ENCODE results near the gene SCCPDH.
"Not testable (repeated sequence)": the region's sequence is repeated elsewhere in the genome, so short reads cannot be mapped to it uniquely, and the experiment has no call there.

SCCPDH gene

GRCh38 chr1:246724016-246724730 lies at the start of gene SCCPDH:
Gene SCCPDH (plus strand): TSS chr1:246724409. CDS start chr1:246724423, 14 bp downstream.
- peak; percentile 32 to 43 for DNase-seq (ENCODE audit: low read depth in 2 of 2, low spot score in 1 of 2)

- no peak for DNase-seq (ENCODE audit: low read depth in 2 of 2, low spot score in 1 of 2)
Observed at GRCh38 chr1:246677842-246678241, 46.4 kb upstream of the SCCPDH start.

GRCh38 chr1:246678816-246679793 lies 45.1 kb upstream of the SCCPDH start:
- DNase-seq (ENCODE audit: low read depth in 2 of 2, low spot score in 1 of 2): no peak

GRCh38 chr1:246679794-246680177 lies 44.4 kb upstream of the SCCPDH start:
- DNase-seq (ENCODE audit: low read depth in 2 of 2, low spot score in 1 of 2): no peak

GRCh38 chr1:246680190-246680589 lies 44.0 kb upstream of the SCCPDH start:
- no peak for DNase-seq (ENCODE audit: low read depth in 2 of 2, low spot score in 1 of 2)

GRCh38 chr1:246680696-246681130 lies 43.5 kb upstream of the SCCPDH start:
- DNase-seq (ENCODE audit: low read depth in 2 of 2, low spot score in 1 of 2): no peak

GRCh38 chr1:246681900-246682895 lies 42.0 kb upstream of the SCCPDH start:
- no peak for DNase-seq (ENCODE audit: low read depth in 2 of 2, low spot score in 1 of 2)

GRCh38 chr1:246683521-246683920 lies 40.7 kb upstream of the SCCPDH start:
- no peak for DNase-seq (ENCODE audit: low read depth in 2 of 2, low spot score in 1 of 2)

- DNase-seq (ENCODE audit: low read depth in 2 of 2, low spot score in 1 of 2): no peak
Observed at GRCh38 chr1:246687002-246687401, 37.2 kb upstream of the SCCPDH start.

- DNase-seq (ENCODE audit: low read depth in 2 of 2, low spot score in 1 of 2): no peak
Observed at GRCh38 chr1:246689409-246690008, 34.7 kb upstream of the SCCPDH start.

GRCh38 chr1:246690100-246690499 lies 34.1 kb upstream of the SCCPDH start:
- no peak for DNase-seq (ENCODE audit: low read depth in 2 of 2, low spot score in 1 of 2)

GRCh38 chr1:246691622-246692495 lies 32.4 kb upstream of the SCCPDH start:
- DNase-seq (ENCODE audit: low read depth in 2 of 2, low spot score in 1 of 2): no peak

GRCh38 chr1:246694213-246694895 lies 29.9 kb upstream of the SCCPDH start:
- not testable (repeated sequence) for DNase-seq (ENCODE audit: low read depth in 2 of 2, low spot score in 1 of 2)

GRCh38 chr1:246695136-246695535 lies 29.1 kb upstream of the SCCPDH start:
- DNase-seq (ENCODE audit: low read depth in 2 of 2, low spot score in 1 of 2): no peak

- DNase-seq (ENCODE audit: low read depth in 2 of 2, low spot score in 1 of 2): no peak
Observed at GRCh38 chr1:246695666-246696065, 28.5 kb upstream of the SCCPDH start.

- no peak for DNase-seq (ENCODE audit: low read depth in 2 of 2, low spot score in 1 of 2)
Observed at GRCh38 chr1:246698466-246699094, 25.6 kb upstream of the SCCPDH start.

- DNase-seq (ENCODE audit: low read depth in 2 of 2, low spot score in 1 of 2): peak; percentile 33 to 59
Observed at GRCh38 chr1:246699095-246699735, 25.0 kb upstream of the SCCPDH start.

- DNase-seq (ENCODE audit: low read depth in 2 of 2, low spot score in 1 of 2): no peak
Observed at GRCh38 chr1:246703581-246703980, 20.6 kb upstream of the SCCPDH start.
